Effector CD8-positive, alpha-beta T cell (primary cell): ENCODE results near the gene SDHB.

Experiments
- DNase-seq: peaks from one replicate; lab custom pipeline; 2025; lab: John Stamatoyannopoulos, UW

SDHB gene

DNA sequence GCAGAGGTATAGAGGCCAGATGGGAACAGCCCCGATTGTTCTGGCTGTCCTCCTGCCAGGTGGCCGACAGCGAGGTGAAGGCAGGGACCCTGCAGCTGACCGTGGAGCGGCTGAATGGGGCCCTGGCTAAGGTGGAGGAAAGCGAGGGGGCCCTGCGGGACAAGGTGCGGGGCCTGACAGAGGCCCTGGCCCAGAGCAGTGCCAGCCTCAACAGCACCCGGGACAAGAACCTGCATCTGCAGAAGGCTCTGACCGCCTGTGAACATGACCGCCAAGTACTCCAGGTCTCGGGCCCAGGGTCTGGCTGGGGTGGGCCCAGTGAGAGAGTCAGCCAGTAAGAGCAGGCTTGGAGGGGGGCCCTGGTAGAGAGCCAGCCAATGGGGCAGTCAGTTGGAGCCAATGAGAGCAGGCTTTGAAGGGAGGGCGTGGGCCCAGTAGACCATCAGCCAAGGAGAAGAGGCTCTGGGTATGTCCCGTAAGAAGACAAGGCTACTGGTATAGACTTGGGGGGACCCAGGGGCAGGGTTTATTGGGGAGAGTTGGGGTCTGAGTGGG, 84.7 kb downstream of the SDHB start:
- no peak for DNase-seq
